A673 (cell line): ENCODE measurements around the gene KIF26A. TPM values are rescaled to one million over a fixed set of nuclear protein-coding genes. Genes with fewer than 3 reads are reported as not detected.

ENCODE experiments used
- BruUV-seq: library from RNA; stranded (reverse); fragments of 400-500 nt; replicated peaks from 2 replicates; lab custom pipeline; 2021; lab: Mats Ljungman, UMichigan
- CTCF ChIA-PET: fragments of 300-600 bp; sonication (Branson Sonifier 250); formaldehyde crosslinking; loops from one replicate; lab custom pipeline; 2022; ENCODE audit warnings: antibody characterized with exemption; lab: Charles Lee
- POLR2A ChIA-PET: fragments of 300-600 bp; sonication (Branson Sonifier 250); formaldehyde crosslinking; loops from one replicate; lab custom pipeline; 2022; ENCODE audit warnings: antibody characterized with exemption; ENCODE audit not compliant: low non-redundant PET; lab: Charles Lee
- DNase-seq: peaks from one replicate; pipeline ENCODE4 v3.0.0-alpha.2; 2015; ENCODE audit warnings: low spot score
- H3K27ac ChIP-seq: fragments of 200-600 bp; sonication (generic); 2 replicates; pipeline ENCODE4 v1.5.1; 2016; ENCODE audit warnings: mixed run types, low read depth, mild to moderate bottlenecking, mixed read lengths, antibody characterized with exemption, low read length; ENCODE audit not compliant: poor library complexity, severe bottlenecking
- H3K27me3 ChIP-seq: fragments of 200-600 bp; sonication (generic); replicated peaks from 2 replicates; pipeline ENCODE4 v1.6.1; 2017; ENCODE audit warnings: mixed run types, low read depth, mild to moderate bottlenecking, mixed read lengths, antibody characterized with exemption, low read length; ENCODE audit not compliant: insufficient read depth, poor library complexity
- H3K36me3 ChIP-seq: fragments of 200-600 bp; sonication (generic); 2 replicates; pipeline ENCODE4 v1.6.1; 2016; ENCODE audit warnings: mixed run types, mild to moderate bottlenecking, mixed read lengths, antibody characterized with exemption, low read length; ENCODE audit not compliant: insufficient read depth, poor library complexity, severe bottlenecking
- H3K4me1 ChIP-seq: fragments of 200-600 bp; sonication (generic); 2 replicates; pipeline ENCODE4 v1.6.1; 2017; ENCODE audit warnings: mixed run types, mild to moderate bottlenecking, mixed read lengths, antibody characterized with exemption, low read length; ENCODE audit not compliant: insufficient read depth, poor library complexity, severe bottlenecking
- H3K4me3 ChIP-seq: fragments of 200-600 bp; sonication (generic); 2 replicates; pipeline ENCODE4 v1.5.1; 2016; ENCODE audit warnings: low read depth, mixed run types, mild to moderate bottlenecking, mixed read lengths, low read length; ENCODE audit not compliant: poor library complexity, severe bottlenecking
- H3K9me3 ChIP-seq: fragments of 200-600 bp; sonication (generic); 2 replicates; pipeline ENCODE4 v1.6.1; 2016; ENCODE audit warnings: mixed run types, low read depth, mild to moderate bottlenecking, mixed read lengths, antibody characterized with exemption, low read length; ENCODE audit not compliant: poor library complexity, severe bottlenecking
- EZH2 ChIP-seq: fragments of 200-600 bp; sonication (generic); IDR thresholded peaks from 2 replicates; pipeline ENCODE4 v1.6.1; 2017; ENCODE audit warnings: borderline replicate concordance, low read depth, mild to moderate bottlenecking, mixed read lengths, antibody characterized with exemption, low read length; ENCODE audit not compliant: poor library complexity, severe bottlenecking
- intact Hi-C: fragments of 100-400 bp; cut with micrococcal nuclease; formaldehyde crosslinking; loops from one replicate; pipeline ENCODE4 v1.10.0; 2022; ENCODE audit not compliant: unreplicated experiment
- microRNA-seq: library from miRNA; unstranded; fragments of <30 nt; microRNA quantifications from one replicate; pipeline ENCODE4 v1.2.0, GENCODE V29; 2021
- total RNA-seq: library from RNA; stranded (reverse); gene quantifications from 2 replicates; pipeline ENCODE4 v1.2.3, GENCODE V29; 2021
- TF ChIP-seq, protein P1 (sequence below): fragments of 300-800, 200-600 bp; sonication (generic); conservative IDR thresholded peaks from 2 replicates; pipeline ENCODE4 v1.5.1; 2017; ENCODE audit warnings: low read depth, mild to moderate bottlenecking, antibody characterized with exemption, low read length, moderate library complexity, mixed read lengths

The KIF26A gene
- total RNA-seq, 1 experiment from 2014 or later = 11.5 TPM

GRCh38 chr14:104229534-104230055 lies 91.2 kb downstream of the KIF26A start:
- DNase-seq = no peak
- peaks cover 23% of the 10 kb centered on the region for H3K4me1 ChIP-seq
- ChIA-PET POLR2A (no interaction called here), CTCF (no interaction called here)
- H3K4me3 ChIP-seq = no peak overlapping the region
- H3K27me3 ChIP-seq = no peaks in the 10 kb centered on the region
- peaks cover 7% of the 10 kb centered on the region for H3K9me3 ChIP-seq
- H3K36me3 ChIP-seq = no peaks in the 10 kb centered on the region
- H3K27ac ChIP-seq = no peak overlapping the region
- TF ChIP-seq EZH2 = no peak
- TF ChIP-seq, protein P1, sequence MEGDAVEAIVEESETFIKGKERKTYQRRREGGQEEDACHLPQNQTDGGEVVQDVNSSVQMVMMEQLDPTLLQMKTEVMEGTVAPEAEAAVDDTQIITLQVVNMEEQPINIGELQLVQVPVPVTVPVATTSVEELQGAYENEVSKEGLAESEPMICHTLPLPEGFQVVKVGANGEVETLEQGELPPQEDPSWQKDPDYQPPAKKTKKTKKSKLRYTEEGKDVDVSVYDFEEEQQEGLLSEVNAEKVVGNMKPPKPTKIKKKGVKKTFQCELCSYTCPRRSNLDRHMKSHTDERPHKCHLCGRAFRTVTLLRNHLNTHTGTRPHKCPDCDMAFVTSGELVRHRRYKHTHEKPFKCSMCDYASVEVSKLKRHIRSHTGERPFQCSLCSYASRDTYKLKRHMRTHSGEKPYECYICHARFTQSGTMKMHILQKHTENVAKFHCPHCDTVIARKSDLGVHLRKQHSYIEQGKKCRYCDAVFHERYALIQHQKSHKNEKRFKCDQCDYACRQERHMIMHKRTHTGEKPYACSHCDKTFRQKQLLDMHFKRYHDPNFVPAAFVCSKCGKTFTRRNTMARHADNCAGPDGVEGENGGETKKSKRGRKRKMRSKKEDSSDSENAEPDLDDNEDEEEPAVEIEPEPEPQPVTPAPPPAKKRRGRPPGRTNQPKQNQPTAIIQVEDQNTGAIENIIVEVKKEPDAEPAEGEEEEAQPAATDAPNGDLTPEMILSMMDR = no peak
- intact Hi-C loops = no loop called here
- no TSS peak for BruUV-seq

DNA sequence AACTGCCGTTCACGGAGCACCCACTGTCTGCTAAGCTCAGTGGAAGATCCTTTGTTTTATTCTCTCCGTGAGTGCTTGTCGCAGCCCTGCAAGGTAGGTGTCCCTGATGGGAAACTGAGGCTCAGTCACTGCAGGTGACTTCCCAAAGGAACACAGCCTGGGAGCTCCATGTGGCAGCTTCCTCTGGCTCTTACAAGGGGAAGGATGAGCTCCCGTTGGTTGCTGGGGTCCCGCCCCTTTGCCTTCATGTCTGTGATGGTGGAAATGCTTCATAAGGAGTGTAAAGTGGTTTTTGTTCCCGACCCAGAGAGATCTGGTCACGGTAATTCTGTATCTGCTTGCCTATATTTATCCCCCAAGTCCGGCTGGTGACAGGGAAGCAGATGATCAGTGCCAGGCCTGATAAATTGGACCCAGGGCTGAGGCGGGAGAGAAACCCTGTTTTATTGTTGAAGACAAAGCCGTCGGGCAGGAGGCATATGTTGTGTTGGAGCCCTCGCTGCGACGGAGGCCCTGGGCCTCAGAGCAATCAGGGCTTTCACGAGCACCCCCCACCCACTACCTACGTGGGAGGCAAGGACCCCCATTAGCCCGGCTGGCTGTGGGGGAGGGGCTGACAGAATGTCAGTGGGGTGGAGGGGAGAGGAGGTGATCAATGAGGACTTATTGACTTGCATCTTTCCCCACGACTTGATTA lies 91.9 kb downstream of the KIF26A start:
- intact Hi-C loops = no loop called here
- H3K27me3 ChIP-seq = no peaks in the 10 kb centered on the region
- POLR2A ChIA-PET = no interaction called here
- H3K36me3 ChIP-seq = no peaks in the 10 kb centered on the region
- no peak overlapping the region for H3K27ac ChIP-seq
- H3K4me3 ChIP-seq = no peak overlapping the region
- CTCF ChIA-PET = no interaction called here
- DNase-seq = no peak
- H3K4me1 ChIP-seq = peaks cover 16% of the 10 kb centered on the region
- H3K9me3 ChIP-seq = peaks cover 7% of the 10 kb centered on the region
- BruUV-seq = no TSS peak
- TF ChIP-seq EZH2 = no peak
- TF ChIP-seq, protein P1 = no peak

Small RNA genes lying within 50 kb of the gene (microRNA-seq; reads per million reads assigned to microRNA genes)
- gene MIR203A (not detected), gene MIR203B (not detected)

Other genes starting within 250 kb of the KIF26A start
- not detected in 2 replicates for gene TDRD9, start 210.1 kb upstream of the KIF26A start, total RNA-seq
- gene RD3L, start 196.1 kb upstream of the KIF26A start, total RNA-seq = not detected in 2 replicates
- not detected in 2 replicates for gene ASPG, start 52.9 kb upstream of the KIF26A start, total RNA-seq